HepG2 (cell line): ENCODE data around the gene CHCHD3. TPM values are rescaled to one million over a fixed set of nuclear protein-coding genes. Genes with fewer than 3 reads are reported as not detected.

ENCODE experiments used
- CEBPB ChIP-seq: IDR thresholded peaks from 2 replicates; pipeline ENCODE4 v1.6.1; 2011; ENCODE audit warnings: low read depth, low read length, improper control_type of control experiment, borderline replicate concordance
- CENPX ChIP-seq: sonication (generic); formaldehyde crosslinking; IDR thresholded peaks from 2 replicates; pipeline ENCODE4 v1.9.0; 2021; ENCODE audit warnings: mild to moderate bottlenecking, missing genetic modification reagents, moderate library complexity
- KLF15 ChIP-seq: sonication (generic); formaldehyde crosslinking; IDR thresholded peaks from 2 replicates; pipeline ENCODE4 v1.8.1; 2023; ENCODE audit warnings: borderline replicate concordance, mild to moderate bottlenecking, inconsistent platforms, missing genetic modification reagents, mixed read lengths
- MATR3 ChIP-seq: sonication (generic); formaldehyde crosslinking; IDR thresholded peaks from 2 replicates; pipeline ENCODE4 v1.4.0; 2020; ENCODE audit warnings: missing genetic modification reagents
- MTA1 ChIP-seq: sonication (generic); formaldehyde crosslinking; IDR thresholded peaks from 2 replicates; pipeline ENCODE4 v1.4.0; 2020; ENCODE audit warnings: missing genetic modification reagents, mild to moderate bottlenecking, borderline replicate concordance
- NONO ChIP-seq, 2 experiments: fragments of 450-650 bp in 1 of 2; sonication (generic) in 1 of 2; formaldehyde crosslinking in 1 of 2; IDR thresholded peaks in 1 of 2; conservative IDR thresholded peaks in 1 of 2; 2 replicates each; pipeline versions ENCODE4 v1.6.1 to v1.8.0; 2017 to 2022; ENCODE audit warnings: mild to moderate bottlenecking in 1 of 2, missing genetic modification reagents in 1 of 2, moderate library complexity in 1 of 2
- POLR2AphosphoS2 ChIP-seq: IDR thresholded peaks from 2 replicates; pipeline ENCODE4 v1.6.1; 2011; ENCODE audit warnings: low read depth, low read length, improper control_type of control experiment
- REPIN1 ChIP-seq: sonication (generic); formaldehyde crosslinking; IDR thresholded peaks from 2 replicates; pipeline ENCODE4 v1.8.0; 2022; ENCODE audit warnings: missing genetic modification reagents, low read depth, mild to moderate bottlenecking, borderline replicate concordance
- SRSF9 ChIP-seq: fragments of 200-400 bp; formaldehyde crosslinking; IDR thresholded peaks from 2 replicates; pipeline ENCODE4 v1.6.1; 2018; ENCODE audit warnings: borderline replicate concordance, mild to moderate bottlenecking, low read depth, low read length; ENCODE audit not compliant: insufficient read depth, poor library complexity, severe bottlenecking
- SSRP1 ChIP-seq: IDR thresholded peaks from 2 replicates; pipeline ENCODE4 v1.6.1; 2016; ENCODE audit warnings: control low read depth
- STAT5B ChIP-seq: sonication (generic); formaldehyde crosslinking; IDR thresholded peaks from 2 replicates; pipeline ENCODE4 v1.4.0; 2020; ENCODE audit warnings: missing genetic modification reagents
- TOPORS ChIP-seq: sonication (generic); formaldehyde crosslinking; IDR thresholded peaks from 2 replicates; pipeline ENCODE4 v1.8.0; 2023; ENCODE audit warnings: mild to moderate bottlenecking, missing genetic modification reagents
- ZBTB42 ChIP-seq: sonication (generic); formaldehyde crosslinking; IDR thresholded peaks from 2 replicates; pipeline ENCODE4 v1.5.0; 2020; ENCODE audit warnings: mild to moderate bottlenecking, missing genetic modification reagents
- ZNF225 ChIP-seq: sonication (generic); formaldehyde crosslinking; IDR thresholded peaks from 2 replicates; pipeline ENCODE4 v1.4.0; 2020; ENCODE audit warnings: mild to moderate bottlenecking, missing genetic modification reagents
- ZNF383 ChIP-seq: sonication (generic); formaldehyde crosslinking; IDR thresholded peaks from 2 replicates; pipeline ENCODE4 v1.4.0; 2020; ENCODE audit warnings: missing genetic modification reagents, mild to moderate bottlenecking, borderline replicate concordance
- ZNF430 ChIP-seq: sonication (generic); formaldehyde crosslinking; IDR thresholded peaks from 2 replicates; pipeline ENCODE4 v1.9.0; 2021; ENCODE audit warnings: mild to moderate bottlenecking, missing genetic modification reagents
- ZNF562 ChIP-seq: sonication (generic); formaldehyde crosslinking; IDR thresholded peaks from 2 replicates; pipeline ENCODE4 v1.8.0; 2022; ENCODE audit warnings: missing genetic modification reagents, borderline replicate concordance
- ZNF782 ChIP-seq: sonication (generic); formaldehyde crosslinking; IDR thresholded peaks from 2 replicates; pipeline ENCODE4 v1.4.0; 2020; ENCODE audit warnings: missing genetic modification reagents, mild to moderate bottlenecking, borderline replicate concordance
- ZNF816 ChIP-seq: sonication (generic); formaldehyde crosslinking; IDR thresholded peaks from 2 replicates; pipeline ENCODE4 v1.8.0; 2022; ENCODE audit warnings: missing genetic modification reagents, mild to moderate bottlenecking, borderline replicate concordance
- polyA plus RNA-seq, 8 experiments: library from polyadenylated mRNA; depleted of rRNA in 3 of 8; stranded (reverse) in 7 of 8; unstranded in 1 of 8; fragments of >200 nt; fragmentation: Illumina TruSeq in 4 of 8; extraction: Trizol in 4 of 8; gene quantifications; 2 replicates each; pipeline versions ENCODE4 v1.2.1 to v1.2.3, GENCODE V29; 2011 to 2016; ENCODE audit warnings: low read depth in 4 of 8, missing spikeins in 1 of 8, mixed read lengths in 1 of 8; ENCODE audit not compliant: insufficient read depth in 1 of 8
- total RNA-seq, 5 experiments: library from RNA; depleted of rRNA; stranded (reverse); fragments of >200 nt; fragmentation: Illumina TruSeq; extraction: Trizol; gene quantifications; 2 replicates each; pipeline ENCODE4 v1.2.3, GENCODE V29; 2016; ENCODE audit warnings: low read depth in 1 of 5
- TF ChIP-seq, protein P1 (sequence below): sonication (generic); formaldehyde crosslinking; IDR thresholded peaks from 2 replicates; pipeline ENCODE4 v1.5.0; 2020; ENCODE audit warnings: mild to moderate bottlenecking, missing genetic modification reagents, borderline replicate concordance
- TF ChIP-seq, protein P2 (sequence below): sonication (generic); formaldehyde crosslinking; IDR thresholded peaks from 2 replicates; pipeline ENCODE4 v1.4.0; 2020; ENCODE audit warnings: missing genetic modification reagents
- TF ChIP-seq, protein P3 (sequence below): sonication (generic); formaldehyde crosslinking; IDR thresholded peaks from 2 replicates; pipeline ENCODE4 v1.5.0; 2020; ENCODE audit warnings: missing genetic modification reagents
- TF ChIP-seq, protein P4 (sequence below): sonication (generic); formaldehyde crosslinking; IDR thresholded peaks from 2 replicates; pipeline ENCODE4 v1.8.1; 2023; ENCODE audit warnings: missing genetic modification reagents, inconsistent platforms, borderline replicate concordance

The CHCHD3 gene
- total and polyA plus RNA-seq, 2 of the 13 experiments (the other 11 are each of a cell fraction or from before 2014, with no cell fraction given): 32.7 to 86.8 TPM

DNA sequence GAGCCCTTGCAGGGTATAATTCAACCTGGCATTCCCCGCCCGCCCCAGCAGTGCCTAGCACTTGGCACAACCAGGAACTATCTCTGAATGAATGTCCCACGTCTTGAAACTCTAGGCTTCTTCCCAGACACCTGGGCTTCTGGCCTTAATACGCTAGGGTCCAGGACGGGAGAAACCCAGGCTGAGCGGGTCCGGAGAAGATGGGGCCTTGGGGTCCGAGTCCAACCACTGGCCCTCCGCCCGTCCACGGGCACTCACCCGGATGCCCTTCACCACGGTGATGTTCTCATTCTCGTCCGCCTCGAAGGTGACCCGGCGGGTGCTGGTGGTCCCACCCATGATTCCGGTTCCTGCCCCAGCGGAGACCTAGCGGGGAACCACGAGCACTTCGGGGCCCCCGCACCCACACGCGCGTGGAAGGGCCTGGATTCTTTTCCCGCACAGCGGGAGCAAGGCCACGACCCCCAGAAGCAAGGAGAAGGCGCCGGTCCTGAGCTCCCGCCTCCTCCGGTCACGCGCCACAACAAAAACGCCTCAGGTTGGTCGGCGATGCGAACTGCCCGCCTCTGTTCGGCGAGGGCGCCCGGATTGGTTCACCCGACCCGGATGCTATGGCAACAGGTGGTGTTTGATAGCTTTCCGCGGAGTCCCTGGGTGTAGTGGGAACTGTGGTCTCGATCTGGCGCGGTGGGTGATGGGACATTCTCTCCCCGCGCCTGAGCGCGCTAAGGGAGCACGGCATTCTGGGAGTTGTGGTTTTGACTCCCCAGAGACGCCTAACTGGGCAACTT lies at the start of gene CHCHD3 (continued):
- TF ChIP-seq STAT5B (CRISPR knock-in tag) (no peak), NONO (IDR thresholded peaks at IDR 0.05) (no peak), NONO (CRISPR knock-in tag; conservative IDR thresholded peaks at IDR 0.05) (0 out of 2 replicates have a peak, but pooled peaks have one; percentile 54), ZNF562 (CRISPR knock-in tag) (no peak), MATR3 (CRISPR knock-in tag) (no peak), POLR2AphosphoS2 (no peak), ZNF430 (CRISPR knock-in tag) (no peak), ZNF782 (CRISPR knock-in tag) (no peak), SRSF9 (no peak), TOPORS (CRISPR knock-in tag) (no peak), REPIN1 (CRISPR knock-in tag) (no peak), ZNF383 (CRISPR knock-in tag) (no peak), SSRP1 (no peak), ZBTB42 (CRISPR knock-in tag) (no peak), ZNF225 (CRISPR knock-in tag) (no peak), CENPX (CRISPR knock-in tag) (no peak), ZNF816 (CRISPR knock-in tag) (no peak), MTA1 (CRISPR knock-in tag) (peak; percentile 76; the same call in 1 of the 2 replicates), CEBPB (no peak), KLF15 (CRISPR knock-in tag) (no peak; the same call in 1 of the 2 replicates)
- TF ChIP-seq, protein P1, sequence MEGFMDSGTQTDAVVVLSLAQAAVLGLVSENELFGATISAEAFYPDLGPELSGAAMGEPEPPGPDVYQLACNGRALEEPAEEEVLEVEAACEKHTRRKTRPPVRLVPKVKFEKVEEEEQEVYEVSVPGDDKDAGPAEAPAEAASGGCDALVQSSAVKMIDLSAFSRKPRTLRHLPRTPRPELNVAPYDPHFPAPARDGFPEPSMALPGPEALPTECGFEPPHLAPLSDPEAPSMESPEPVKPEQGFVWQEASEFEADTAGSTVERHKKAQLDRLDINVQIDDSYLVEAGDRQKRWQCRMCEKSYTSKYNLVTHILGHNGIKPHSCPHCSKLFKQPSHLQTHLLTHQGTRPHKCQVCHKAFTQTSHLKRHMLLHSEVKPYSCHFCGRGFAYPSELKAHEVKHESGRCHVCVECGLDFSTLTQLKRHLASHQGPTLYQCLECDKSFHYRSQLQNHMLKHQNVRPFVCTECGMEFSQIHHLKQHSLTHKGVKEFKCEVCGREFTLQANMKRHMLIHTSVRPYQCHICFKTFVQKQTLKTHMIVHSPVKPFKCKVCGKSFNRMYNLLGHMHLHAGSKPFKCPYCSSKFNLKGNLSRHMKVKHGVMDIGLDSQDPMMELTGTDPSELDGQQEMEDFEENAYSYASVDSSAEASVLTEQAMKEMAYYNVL (CRISPR knock-in tag): no peak
- TF ChIP-seq, protein P2, sequence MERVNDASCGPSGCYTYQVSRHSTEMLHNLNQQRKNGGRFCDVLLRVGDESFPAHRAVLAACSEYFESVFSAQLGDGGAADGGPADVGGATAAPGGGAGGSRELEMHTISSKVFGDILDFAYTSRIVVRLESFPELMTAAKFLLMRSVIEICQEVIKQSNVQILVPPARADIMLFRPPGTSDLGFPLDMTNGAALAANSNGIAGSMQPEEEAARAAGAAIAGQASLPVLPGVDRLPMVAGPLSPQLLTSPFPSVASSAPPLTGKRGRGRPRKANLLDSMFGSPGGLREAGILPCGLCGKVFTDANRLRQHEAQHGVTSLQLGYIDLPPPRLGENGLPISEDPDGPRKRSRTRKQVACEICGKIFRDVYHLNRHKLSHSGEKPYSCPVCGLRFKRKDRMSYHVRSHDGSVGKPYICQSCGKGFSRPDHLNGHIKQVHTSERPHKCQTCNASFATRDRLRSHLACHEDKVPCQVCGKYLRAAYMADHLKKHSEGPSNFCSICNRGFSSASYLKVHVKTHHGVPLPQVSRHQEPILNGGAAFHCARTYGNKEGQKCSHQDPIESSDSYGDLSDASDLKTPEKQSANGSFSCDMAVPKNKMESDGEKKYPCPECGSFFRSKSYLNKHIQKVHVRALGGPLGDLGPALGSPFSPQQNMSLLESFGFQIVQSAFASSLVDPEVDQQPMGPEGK: no peak
- TF ChIP-seq, protein P3, sequence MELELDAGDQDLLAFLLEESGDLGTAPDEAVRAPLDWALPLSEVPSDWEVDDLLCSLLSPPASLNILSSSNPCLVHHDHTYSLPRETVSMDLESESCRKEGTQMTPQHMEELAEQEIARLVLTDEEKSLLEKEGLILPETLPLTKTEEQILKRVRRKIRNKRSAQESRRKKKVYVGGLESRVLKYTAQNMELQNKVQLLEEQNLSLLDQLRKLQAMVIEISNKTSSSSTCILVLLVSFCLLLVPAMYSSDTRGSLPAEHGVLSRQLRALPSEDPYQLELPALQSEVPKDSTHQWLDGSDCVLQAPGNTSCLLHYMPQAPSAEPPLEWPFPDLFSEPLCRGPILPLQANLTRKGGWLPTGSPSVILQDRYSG (CRISPR knock-in tag): no peak
- TF ChIP-seq, protein P4, sequence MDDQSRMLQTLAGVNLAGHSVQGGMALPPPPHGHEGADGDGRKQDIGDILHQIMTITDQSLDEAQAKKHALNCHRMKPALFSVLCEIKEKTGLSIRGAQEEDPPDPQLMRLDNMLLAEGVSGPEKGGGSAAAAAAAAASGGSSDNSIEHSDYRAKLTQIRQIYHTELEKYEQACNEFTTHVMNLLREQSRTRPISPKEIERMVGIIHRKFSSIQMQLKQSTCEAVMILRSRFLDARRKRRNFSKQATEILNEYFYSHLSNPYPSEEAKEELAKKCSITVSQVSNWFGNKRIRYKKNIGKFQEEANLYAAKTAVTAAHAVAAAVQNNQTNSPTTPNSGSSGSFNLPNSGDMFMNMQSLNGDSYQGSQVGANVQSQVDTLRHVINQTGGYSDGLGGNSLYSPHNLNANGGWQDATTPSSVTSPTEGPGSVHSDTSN (CRISPR knock-in tag): no peak
